GM19238 (cell line): ENCODE results near the gene AVL9.
"Not testable (repeated sequence)": the region's sequence is repeated elsewhere in the genome, so short reads cannot be mapped to it uniquely, and the experiment has no call there.

ENCODE experiments used
- DNase-seq: peaks from one replicate; pipeline ENCODE4 v3.0.0; 2011; ENCODE audit warnings: low spot score; ENCODE audit not compliant: insufficient read length

The AVL9 gene

DNA sequence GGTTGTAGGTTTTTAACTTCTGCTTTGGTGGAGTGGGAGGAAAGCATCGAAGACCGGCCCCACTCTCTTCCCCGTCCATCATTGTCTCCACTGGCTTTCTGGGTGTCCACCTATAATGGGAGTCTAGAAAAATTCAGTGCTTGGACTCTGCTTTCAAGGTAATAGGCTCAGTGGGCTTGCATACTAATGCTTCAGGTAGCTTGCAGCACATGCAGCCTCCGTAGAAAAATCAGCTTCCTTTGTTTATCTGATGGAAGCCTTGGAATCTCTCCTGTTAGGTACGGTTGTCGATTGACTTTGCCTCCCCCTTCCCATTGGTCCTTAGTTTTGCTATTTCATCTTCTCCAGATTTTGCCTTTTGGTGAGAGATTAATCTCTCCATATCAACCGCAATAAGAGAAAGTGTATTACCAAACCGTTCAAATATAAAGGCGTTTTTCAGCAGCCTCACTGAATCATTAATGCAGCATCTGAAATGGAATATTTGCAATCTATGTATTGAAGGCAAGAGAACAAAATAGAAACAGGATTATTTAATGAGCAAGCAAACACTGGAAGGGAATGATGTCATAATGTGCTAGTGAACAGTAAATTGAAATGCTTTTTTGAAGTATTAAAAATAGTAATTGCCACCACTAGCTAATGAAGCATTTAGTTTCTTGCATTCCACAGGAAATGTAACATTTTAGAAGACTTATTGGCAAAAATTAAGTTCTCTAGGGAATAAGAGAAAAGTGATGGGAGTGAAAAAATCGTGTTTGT, 944 bp downstream of the AVL9 start:
- no peak for DNase-seq

DNA sequence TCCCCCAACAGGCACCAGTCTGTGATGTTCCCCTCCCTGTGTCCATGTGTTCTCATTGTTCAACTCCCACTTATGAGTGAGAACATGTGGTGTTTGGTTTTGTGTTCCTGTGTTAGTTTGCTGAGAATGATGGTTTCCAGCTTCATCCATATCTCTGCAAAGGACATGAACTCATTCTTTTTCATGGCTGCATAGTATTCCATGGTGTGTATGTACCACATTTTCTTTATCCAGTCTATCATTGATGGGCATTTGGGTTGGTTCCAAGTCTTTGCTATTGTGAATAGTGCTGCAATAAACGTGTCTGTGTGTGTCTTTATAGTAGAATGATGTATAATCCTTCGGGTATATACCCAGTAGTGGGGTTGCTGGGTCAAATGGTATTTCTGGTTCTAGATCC, 4.5 kb downstream of the AVL9 start:
- not testable (repeated sequence) for DNase-seq

DNA sequence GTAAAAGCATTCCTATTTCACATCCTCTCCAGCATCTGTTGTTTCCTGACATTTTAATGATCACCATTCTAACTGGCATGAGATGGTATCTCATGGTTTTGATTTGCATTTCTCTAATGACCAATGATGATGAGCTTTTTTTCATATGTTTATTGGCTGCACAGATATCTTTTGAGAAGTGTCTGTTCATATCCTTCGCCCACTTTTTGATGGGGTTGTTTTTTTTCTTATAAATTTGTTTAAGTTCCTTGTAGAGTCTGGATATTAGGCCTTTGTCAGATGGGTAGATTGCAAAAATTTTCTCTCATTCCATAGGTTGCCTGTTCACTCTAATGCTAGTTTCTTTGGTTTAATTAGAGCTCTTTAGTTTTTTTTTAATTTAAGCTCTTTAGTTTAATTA, 4.9 kb downstream of the AVL9 start:
- DNase-seq = not testable (repeated sequence)

DNA sequence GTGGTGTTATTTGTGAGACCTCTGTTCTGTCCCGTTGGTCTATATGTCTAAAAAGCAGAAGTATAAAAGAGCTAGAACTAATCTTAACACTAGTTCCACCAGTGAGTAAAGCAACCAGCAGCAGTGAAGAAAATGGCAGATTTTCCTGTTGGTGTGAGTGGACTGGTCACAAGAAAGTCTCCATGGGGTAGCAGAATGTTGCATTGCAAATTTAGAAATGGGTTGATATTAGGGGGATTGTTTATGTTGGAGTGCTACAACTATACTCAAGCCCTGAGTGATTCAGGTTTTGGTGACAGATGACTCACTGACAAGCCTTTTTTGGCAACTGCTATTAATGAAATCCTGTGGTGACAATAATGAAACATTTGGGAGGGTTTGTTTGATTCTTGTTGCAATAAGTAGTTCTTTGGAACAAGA, 5.6 kb downstream of the AVL9 start:
- no peak for DNase-seq

DNA sequence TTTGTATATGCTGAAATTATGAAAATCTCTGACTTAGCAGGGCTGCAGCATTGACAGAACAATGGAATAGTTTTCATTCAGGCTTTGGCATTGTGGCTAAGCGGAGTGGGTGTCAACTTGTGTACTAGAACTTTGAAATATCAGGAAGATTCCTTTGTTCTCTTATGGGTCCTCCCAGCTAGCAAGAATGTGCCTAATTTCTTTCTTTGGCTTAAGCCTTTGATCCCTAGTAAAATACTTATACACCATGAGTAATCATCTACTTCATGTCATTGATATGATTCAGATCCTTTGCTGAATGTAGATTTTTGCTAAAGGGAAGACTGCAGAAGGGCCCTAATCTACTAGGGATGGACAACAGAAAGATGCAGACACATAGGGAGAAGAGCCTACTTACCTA, 6.2 kb downstream of the AVL9 start:
- DNase-seq = no peak

DNA sequence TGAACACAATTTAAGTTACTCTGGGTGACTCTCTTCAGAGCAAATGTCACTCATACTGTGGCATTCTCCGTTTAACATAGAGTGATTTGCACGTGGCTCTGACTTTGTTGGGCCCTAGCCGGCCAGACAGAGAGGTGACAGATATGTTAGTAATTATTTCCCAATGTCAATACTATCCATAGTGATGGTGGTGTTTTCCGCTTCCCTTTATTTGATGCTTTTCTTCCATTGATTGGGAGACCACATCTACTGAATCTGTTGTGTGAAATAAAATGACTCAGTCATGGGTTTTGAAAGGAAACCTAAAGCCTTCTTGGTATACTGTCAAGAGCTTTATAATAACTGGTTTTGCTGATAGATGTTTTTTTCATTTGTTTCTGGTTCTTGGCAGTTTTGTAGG, 7.4 kb downstream of the AVL9 start:
- no peak for DNase-seq

DNA sequence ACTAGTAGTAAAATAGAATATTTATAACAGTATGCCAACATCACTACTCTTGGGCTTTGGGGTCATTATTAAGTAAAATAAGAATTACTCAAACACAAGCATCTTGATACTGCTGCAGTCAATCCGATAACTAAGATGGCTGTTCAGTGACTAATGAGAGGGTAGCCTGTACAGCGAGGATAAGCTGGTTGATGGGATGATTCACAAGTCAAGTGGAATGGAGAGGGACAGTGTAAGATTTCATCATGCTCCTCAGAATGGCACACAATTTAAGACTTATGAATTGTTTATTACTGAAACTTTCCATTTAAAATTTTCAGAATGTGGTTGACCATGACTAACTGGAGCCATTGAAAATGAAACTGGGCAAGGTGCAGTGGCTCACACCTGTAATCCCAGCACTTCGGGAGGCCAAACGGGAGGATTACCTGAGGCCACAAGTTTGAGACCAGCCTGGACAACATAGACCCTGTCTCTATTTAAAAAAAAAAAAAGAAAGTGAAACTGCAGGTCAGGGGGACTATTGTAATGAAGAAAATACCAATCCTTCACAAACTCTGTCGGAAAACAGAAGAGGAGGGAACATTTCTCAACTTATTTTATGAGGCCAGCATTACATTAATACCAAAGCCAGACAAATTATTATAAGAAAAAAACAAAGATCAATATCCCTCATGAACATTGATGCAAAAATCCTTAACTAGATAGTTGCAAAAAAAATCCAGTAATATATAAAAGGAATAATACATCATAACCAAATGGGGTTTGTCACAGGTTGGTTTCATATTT, 11.2 kb downstream of the AVL9 start:
- DNase-seq = no peak

DNA sequence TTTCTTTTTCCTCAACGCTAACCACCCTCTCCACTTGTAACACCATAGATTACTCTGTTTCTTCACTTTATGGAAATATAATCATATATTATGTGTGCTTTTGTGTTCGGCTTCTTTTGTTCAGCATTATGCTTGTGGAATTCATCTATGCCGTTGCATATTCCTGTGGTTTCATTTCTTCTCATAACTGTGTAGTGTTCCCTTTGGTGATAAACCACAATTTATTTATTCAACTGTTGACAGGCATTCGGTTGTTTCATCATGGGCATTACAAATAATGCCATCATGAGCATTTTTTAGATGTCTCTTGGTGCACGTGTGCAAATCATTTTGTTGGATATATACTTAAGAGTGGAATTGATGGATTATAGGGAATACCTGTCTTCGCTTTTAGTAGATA, 12.1 kb downstream of the AVL9 start:
- DNase-seq = no peak

DNA sequence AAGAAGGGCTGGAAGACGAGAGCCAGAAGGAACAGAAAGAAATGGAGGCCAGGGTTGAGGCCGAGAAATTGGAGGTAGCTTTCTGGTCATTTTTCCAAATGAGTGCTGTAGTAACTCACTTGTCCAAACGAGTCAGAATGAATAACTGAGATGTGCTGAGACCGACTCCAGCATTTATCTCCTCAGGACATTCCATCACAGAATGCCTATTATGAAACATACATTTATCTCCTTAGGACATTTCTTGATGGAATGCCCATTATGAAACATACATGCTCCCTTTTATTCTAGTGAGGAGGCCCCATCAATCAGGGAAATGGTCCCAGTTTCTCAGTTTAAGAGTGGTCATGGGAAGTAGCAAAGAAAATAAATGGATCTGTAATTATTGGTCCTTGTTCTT, 16.5 kb downstream of the AVL9 start:
- DNase-seq = no peak

DNA sequence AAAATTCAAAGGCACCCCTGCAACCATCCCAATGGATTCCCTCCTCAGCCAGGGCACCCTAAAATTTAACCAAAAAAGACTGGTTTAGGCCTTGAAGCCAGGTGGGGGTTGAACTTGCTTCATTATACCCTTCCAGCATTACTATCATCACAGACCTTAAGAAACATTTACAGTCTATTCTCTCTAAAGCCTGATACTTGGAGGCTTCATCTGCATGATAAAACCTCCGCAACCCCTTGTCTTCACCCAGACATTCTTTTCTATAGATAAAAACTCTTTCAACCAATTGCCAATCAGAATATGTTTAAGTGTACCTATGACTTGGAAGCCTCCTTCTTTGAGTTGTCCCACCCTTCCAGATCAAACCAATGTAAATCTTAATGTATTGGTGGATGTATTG, 17.9 kb downstream of the AVL9 start:
- DNase-seq = no peak

DNA sequence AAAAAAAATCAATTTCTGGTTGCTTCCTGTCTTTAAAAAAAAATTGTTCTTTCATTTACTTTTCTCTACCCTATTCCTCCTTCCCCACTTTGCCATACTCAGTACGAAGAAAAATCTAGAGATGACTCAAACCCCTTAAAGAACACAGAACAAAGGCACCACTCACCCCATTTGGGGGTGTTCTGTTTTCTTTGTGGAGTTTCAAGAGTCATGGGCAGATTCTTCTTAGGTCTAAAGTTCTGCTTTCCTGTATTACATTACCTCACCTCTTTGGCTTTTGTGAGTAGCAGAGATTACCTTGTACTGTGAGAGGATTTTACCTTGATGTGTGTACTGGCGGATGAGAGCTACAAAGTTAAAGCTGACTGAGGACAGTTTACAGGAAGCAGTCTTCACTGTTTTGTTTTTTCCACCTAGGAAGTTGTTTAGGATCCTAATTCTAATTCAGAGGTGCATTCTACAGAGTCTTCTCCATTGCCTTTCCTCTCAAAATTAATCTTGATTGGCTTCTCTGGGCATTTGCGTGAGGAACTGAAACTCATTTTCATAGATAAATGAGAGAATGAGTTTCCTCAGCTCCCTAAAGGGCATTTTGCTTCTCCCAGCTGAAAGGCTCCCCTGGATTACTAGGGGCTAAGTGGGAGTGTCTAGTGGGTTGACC, 20.7 kb downstream of the AVL9 start:
- DNase-seq = no peak

DNA sequence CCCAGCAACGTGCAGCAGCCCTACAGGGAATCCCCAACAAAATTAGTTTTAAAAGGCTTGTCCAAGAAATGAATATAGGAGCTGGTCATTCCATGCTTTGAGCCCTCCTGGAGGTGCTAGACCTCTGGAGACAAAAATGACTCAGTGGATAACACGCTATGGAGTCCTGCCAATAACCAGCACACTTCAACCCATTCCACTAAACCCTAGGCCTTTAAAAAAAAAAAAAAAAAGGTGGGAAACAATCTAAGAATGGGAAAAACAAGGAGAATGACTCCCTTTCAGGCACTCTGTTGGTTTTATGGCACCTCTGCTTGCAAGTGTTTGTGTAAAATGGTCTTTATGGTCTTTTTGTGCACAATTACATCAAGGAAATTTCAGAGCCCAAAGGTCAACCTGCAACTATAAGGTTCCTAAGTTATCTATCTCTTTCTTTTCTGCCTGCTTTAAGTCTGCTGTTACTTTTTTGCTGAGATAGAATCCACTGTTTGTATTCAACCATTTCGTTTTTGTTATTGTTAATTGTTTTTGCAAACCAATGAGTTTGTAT, 21.3 kb downstream of the AVL9 start:
- no peak for DNase-seq

DNA sequence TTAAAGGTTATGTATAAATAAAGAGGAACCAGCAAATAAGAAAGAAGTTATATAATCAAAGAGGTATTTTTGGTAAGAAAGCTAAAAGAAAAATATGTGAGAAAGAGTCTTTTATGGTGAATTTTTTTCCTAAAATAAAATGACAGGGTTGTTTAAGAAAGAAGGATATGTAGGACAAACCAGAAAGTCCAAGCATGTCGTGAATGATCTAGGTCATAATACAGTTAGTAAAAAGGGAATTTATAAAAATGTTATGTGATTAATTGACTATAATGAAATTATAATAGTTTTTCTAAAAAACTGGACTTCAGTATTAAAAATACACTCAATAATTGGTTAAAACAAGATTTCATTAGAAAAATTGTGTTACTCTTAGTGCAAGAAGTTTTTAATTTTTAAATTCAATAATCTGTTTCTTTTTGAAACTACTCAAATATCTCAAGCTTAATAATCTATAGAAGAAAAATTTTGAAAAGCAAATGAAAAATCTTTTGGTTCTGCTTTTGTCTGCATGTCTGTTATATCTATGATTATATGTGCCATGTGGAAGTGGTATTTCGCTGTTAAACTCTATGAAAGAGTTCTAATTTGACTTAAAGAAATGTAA, 23.3 kb downstream of the AVL9 start:
- no peak for DNase-seq

DNA sequence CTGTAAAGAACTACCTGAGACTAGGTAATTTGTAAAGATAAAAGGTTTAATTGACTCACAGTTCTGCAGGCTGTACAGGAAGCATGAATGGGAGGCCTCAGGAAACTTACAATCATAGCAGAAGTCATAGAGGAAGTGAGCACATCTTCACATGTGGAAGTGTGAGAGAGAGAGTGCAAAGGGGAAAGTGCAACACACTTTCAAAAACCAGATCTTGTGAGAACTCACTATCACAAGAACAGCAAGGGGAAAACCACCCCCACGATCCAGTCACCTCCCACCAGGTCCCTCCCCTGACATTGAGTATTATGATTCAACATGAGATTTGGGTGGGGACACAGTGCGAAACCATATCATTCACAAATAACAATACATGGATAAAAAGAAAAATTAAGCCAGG, 24.5 kb downstream of the AVL9 start:
- DNase-seq = no peak

DNA sequence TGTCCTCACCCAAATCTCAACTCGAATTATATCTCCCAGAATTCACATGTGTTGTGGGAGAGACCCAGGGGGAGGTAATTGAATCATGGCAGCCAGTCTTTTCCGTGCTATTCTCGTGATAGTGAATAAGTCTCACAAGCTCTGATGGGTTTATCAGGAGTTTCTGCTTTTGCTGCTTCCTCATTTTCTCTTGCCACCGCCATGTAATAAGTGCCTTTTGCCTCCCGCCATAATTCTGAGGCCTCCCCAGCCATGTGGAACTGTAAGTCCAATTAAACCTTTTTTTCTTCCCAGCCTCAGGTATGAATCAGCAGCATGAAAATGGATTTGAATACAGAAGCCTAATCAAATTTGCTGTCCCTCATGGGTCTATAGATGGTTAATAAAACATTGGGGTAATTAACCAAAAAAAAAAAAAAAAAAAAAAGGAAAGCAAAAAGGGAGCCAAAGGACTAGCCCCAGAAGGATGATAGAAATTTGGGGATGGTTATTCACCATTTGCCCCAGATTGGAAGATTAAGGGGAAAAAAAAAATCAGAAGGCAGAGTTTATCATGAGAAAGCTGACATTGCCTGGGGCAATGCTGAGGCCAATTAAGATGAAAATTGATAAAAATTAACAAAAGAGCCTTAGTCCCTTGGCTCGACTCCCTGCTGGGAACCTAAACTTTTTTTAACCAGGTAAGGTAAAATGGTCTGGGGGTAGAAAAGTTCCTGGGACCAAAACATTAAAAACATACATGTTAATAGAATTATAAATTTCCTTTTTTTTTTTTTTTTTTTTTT, 27.6 kb downstream of the AVL9 start:
- DNase-seq = no peak

DNA sequence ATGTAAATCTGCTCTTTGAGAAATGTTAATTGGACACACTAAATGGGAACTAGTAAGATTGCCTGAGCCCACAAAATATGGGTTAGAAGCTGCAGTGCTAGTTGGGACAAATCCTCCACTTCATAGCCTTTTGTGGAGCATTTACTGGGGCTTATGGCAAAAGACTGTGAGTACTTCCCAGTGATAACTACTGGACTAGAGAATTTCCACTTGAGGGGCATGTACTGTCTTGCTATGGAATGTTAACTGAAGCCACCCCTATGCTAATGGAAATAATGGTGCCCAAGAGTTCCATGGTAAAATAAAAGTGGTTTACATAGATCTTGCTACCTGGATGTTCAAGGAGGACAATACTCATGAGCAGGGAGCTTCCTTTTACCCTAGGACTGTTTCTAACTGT, 29.3 kb downstream of the AVL9 start:
- no peak for DNase-seq

DNA sequence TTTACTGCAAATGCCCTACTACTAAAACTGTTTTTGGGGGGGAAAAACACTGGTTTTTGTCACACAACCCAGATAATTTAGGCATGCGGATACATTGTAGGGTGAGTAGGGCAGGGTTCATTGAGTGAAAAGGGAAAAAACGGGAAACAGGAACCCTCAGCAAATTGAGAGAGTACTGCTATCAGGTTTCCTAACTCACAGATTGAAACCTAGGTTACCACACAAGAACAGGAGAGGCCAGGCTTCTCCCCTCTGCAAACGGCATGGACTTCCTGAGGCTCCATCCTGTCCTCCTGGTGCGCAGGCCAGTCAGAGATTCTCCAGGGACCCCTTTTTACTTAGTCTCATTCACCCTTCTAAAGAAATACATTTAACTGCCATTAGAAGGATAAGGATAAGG, 30.6 kb downstream of the AVL9 start:
- no peak for DNase-seq

DNA sequence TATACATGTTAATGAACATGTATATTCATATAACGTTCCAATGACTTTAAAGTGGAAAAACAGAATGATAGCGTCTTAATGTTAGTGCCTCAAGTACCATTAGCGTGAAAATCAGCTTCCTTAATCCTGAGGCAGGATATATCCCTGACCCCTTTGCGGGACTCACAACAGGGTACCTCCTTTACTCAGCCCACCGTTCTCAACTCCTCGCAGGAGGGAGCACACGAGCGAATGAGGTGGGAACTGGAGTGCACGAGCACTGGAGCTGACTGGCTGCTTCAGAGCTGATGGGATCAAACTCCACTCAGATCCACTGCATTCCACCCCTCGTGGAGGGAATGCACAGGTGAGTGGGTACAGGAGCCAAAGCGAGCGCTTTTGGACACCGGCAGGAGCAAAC, 36.1 kb downstream of the AVL9 start:
- no peak for DNase-seq

DNA sequence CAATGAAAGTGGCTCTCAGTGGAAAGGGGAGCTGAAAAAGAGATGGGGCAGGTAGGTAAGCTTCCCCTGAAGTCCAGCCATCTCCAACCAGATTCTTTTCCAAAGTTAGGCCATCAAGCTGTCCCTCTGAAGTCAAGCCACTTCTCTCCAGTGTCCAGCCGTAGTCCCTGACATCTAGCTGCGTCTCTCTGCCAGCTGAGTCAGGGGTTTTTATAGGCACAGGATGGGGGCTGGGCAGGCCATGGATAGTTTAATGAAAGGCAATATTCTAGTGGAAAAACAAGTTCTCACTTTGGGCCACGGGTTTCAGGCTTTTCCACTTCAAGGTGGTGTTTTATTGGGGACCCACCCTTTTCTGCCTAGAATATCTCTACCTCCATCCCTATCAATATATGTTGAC, 36.8 kb downstream of the AVL9 start:
- no peak for DNase-seq

DNA sequence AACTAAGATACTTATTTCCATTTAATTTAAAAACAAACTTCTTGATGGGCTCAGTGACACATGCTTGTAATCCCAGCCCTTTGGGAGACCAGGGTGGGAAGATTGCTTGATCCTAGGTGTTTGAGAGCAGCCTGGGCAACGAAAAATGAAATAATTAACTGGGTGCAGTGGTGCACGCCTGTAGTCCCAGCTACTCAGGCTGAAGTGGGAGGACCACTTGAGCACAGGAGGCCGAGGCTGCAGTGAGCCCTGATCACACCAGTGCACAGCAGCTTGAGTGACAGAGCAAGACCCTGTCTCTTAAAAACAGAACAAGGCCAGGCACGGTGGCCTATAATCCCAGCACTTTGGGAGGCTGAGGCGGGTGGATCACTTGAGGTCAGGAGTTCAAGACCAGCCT, 37.4 kb downstream of the AVL9 start:
- DNase-seq = no peak
